GM12872 (cell line): ENCODE results near the gene BSCL2.

Source experiments
- TF ChIP-seq, protein P1 (sequence below): IDR thresholded peaks from 3 replicates; pipeline ENCODE4 v1.5.1; 2011; ENCODE audit warnings: low read depth, mild to moderate bottlenecking, low read length, moderate library complexity; ENCODE audit not compliant: insufficient read depth

The BSCL2 gene

GRCh38 chr11:62649486-62649885 lies 57.7 kb downstream of the BSCL2 start:
- TF ChIP-seq, protein P1, sequence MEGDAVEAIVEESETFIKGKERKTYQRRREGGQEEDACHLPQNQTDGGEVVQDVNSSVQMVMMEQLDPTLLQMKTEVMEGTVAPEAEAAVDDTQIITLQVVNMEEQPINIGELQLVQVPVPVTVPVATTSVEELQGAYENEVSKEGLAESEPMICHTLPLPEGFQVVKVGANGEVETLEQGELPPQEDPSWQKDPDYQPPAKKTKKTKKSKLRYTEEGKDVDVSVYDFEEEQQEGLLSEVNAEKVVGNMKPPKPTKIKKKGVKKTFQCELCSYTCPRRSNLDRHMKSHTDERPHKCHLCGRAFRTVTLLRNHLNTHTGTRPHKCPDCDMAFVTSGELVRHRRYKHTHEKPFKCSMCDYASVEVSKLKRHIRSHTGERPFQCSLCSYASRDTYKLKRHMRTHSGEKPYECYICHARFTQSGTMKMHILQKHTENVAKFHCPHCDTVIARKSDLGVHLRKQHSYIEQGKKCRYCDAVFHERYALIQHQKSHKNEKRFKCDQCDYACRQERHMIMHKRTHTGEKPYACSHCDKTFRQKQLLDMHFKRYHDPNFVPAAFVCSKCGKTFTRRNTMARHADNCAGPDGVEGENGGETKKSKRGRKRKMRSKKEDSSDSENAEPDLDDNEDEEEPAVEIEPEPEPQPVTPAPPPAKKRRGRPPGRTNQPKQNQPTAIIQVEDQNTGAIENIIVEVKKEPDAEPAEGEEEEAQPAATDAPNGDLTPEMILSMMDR, result no peak

DNA sequence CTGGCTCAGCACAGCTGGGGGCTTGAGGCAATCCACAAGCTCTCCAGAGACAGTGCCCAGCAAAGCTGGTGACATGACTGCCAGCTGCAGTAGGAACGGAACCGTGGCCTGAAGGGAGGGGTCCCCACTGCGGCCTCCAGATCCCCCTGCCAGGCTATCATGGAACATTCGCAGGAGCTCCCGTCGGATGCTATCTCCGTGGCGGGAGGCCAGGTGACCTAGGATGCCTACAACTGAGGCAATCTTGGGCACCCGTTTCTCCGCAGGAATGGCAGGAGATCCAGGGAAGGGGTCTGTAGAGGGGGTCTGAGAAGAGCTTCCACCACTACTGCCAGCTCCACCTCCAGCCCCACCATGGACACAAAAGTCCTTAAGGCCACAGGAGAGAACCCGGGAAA lies 58.3 kb downstream of the BSCL2 start:
- TF ChIP-seq, protein P1, result no peak

- TF ChIP-seq, protein P1, result no peak
Observed at GRCh38 chr11:62648185-62648966, 58.8 kb downstream of the BSCL2 start.

- TF ChIP-seq, protein P1, result no peak
Observed at GRCh38 chr11:62647609-62648005, 59.6 kb downstream of the BSCL2 start.

- TF ChIP-seq, protein P1, result no peak
Observed at GRCh38 chr11:62646825-62647608, 60.2 kb downstream of the BSCL2 start.

GRCh38 chr11:62645946-62646824 lies 61.0 kb downstream of the BSCL2 start, which contains the start of gene GANAB:
Gene GANAB, minus strand, starts transcription at chr11:62646613. Its CDS starts 14 bp downstream, at chr11:62646599.
- TF ChIP-seq, protein P1, result no peak

- TF ChIP-seq, protein P1, result no peak
Observed at GRCh38 chr11:62645671-62645945, 61.6 kb downstream of the BSCL2 start.
